Thoracic aorta (tissue), 2 donors: Measurements from ENCODE around the gene CDH22. TPM values are rescaled to one million over a fixed set of nuclear protein-coding genes. Genes with fewer than 3 reads are reported as not detected.

Experiments
- ATAC-seq: fragments of 150-250 bp; one replicate; pipeline ENCODE4 v1.8.0; 2017; ENCODE audit warnings: low read depth; ENCODE audit not compliant: insufficient number of reproducible peaks, low FRiP score
- DNase-seq: peaks from one replicate; pipeline ENCODE4 v3.0.0-alpha.2; 2020; ENCODE audit warnings: low spot score
- H3K27ac ChIP-seq, 2 donors: fragments of 200-600 bp; sonication (generic); 1 replicate in 1 of 2; 2 replicates in 1 of 2; pipeline ENCODE4 v1.5.1; 2016; ENCODE audit warnings: mild to moderate bottlenecking in 2 of 2, moderate library complexity in 2 of 2
- H3K27me3 ChIP-seq: fragments of 200-600 bp; sonication (generic); replicated peaks from 2 replicates; pipeline ENCODE4 v1.6.0; 2016; ENCODE audit warnings: mild to moderate bottlenecking; ENCODE audit not compliant: insufficient read depth
- H3K36me3 ChIP-seq: fragments of 200-600 bp; sonication (generic); one replicate; pipeline ENCODE4 v1.5.1; 2016
- H3K4me1 ChIP-seq, 2 donors: fragments of 200-600 bp; sonication (generic); 1 replicate in 1 of 2; 2 replicates in 1 of 2; pipeline versions ENCODE4 v1.5.1 to v1.6.0; 2016; ENCODE audit warnings: low read depth in 2 of 2, mild to moderate bottlenecking in 1 of 2; ENCODE audit not compliant: control insufficient read depth in 1 of 2
- H3K4me3 ChIP-seq: fragments of 200-600 bp; sonication (generic); 2 replicates; pipeline ENCODE4 v1.5.1; 2016; ENCODE audit warnings: mild to moderate bottlenecking
- H3K9me3 ChIP-seq: fragments of 200-600 bp; sonication (generic); 2 replicates; pipeline ENCODE4 v1.5.1; 2016
- CTCF ChIP-seq: fragments of 200-600 bp; sonication (generic); IDR thresholded peaks from one replicate; pipeline ENCODE4 v1.5.1; 2019; ENCODE audit warnings: antibody characterized with exemption
- total RNA-seq, 2 donors: library from RNA; depleted of rRNA; stranded (reverse); fragments of >200 nt; gene quantifications; one replicate each; pipeline versions ENCODE4 v1.1.0 to v1.2.3, GENCODE V29; 2016

Gene CDH22
- total RNA-seq, 2 donors from 2014 or later = not detected

GRCh38 chr20:46211331-46211722, 97.0 kb downstream of the CDH22 start:
- Histone ChIP-seq H3K27me3 (no peaks in the 10 kb centered on the region), H3K4me1 (peaks cover 0 to 14% of the 10 kb centered on the region in 2 donors), H3K36me3 (no peaks in the 10 kb centered on the region), H3K27ac (no peak overlapping the region), H3K4me3 (no peak overlapping the region), H3K9me3 (no peaks in the 10 kb centered on the region)
- no peak for TF ChIP-seq CTCF
- ATAC-seq = no peak
- no peak for DNase-seq

DNA sequence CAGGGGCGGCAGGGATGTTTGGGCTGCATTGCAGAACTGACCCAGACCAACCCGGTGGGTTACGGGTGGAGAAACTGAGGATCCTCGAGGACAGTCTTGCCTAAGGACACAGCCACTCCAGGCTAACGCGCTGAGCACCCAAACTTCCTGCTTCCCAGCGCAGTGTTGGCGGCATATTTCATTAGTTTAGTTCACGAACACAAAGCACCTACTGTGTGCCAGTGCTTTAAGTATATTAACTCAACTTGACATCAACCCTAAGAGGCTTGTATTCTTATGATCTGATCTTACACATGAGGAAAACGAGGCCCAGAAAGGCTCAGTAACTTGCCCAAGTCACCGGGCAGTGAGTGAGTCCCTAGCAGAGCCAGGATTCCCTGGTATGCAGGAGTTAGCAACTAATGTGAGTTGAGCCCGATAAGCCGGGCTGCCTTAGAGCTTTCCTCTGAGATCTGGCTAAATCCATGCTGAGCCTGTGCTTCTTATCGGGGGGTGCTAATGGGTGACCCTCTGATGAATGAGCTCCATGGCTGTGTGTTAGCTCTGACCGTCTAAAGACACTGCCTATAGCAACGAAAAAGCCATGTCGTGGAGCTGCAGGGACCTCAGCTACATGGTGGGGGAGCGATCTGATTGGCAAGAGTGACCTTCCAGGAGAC, 97.5 kb downstream of the CDH22 start:
- no peaks in the 10 kb centered on the region for H3K36me3 ChIP-seq
- DNase-seq (no peak), ATAC-seq (no peak)
- TF ChIP-seq CTCF = no peak
- H3K27me3 ChIP-seq = no peaks in the 10 kb centered on the region
- peaks cover 0 to 9% of the 10 kb centered on the region in 2 donors for H3K4me1 ChIP-seq
- H3K27ac ChIP-seq = no peak overlapping the region
- no peak overlapping the region for H3K4me3 ChIP-seq
- H3K9me3 ChIP-seq = no peaks in the 10 kb centered on the region

DNA sequence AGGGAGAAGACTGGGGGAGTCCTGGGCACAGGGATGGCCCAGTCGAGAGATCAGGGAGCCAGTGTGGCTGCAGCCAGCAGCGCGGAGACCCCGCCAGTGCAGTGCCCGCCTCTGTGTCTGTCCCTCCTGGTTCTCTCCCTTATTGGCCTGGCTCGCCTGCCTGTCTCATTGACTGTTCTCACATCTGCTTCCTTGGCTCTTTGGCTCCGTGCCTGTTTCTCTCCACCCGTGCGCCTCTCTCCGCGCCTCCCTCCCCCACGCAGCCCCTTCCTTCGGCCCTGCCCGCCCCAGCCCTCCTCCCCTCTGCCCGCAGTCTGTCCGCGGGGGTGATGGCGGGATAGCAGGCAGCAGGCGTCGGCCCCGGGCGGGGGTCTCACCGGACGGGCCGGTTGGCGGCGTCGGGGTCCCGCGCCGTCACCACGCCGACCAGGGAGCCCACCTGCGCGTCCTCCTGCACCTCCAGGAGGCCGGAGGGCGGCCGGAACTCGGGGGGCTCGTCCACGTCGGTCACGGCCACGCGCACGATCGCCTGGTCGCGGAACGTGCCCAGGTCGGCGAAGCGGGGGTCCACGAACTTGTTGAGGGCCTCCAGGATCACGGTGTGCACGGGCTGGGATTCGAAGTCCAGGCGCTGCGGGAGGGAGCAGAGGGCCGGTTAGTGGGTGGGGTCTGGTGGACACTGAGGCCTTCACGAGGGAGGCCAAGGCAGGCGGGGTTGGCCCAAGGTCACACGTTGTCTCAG, 98.2 kb downstream of the CDH22 start:
- TF ChIP-seq CTCF = no peak
- H3K4me3 ChIP-seq = no peak overlapping the region
- H3K27ac ChIP-seq = no peak overlapping the region
- DNase-seq = no peak
- ATAC-seq = no peak
- H3K4me1 ChIP-seq = peaks cover 0 to 5% of the 10 kb centered on the region in 2 donors
- no peaks in the 10 kb centered on the region for H3K36me3 ChIP-seq
- H3K9me3 ChIP-seq = no peaks in the 10 kb centered on the region
- H3K27me3 ChIP-seq = no peaks in the 10 kb centered on the region

DNA sequence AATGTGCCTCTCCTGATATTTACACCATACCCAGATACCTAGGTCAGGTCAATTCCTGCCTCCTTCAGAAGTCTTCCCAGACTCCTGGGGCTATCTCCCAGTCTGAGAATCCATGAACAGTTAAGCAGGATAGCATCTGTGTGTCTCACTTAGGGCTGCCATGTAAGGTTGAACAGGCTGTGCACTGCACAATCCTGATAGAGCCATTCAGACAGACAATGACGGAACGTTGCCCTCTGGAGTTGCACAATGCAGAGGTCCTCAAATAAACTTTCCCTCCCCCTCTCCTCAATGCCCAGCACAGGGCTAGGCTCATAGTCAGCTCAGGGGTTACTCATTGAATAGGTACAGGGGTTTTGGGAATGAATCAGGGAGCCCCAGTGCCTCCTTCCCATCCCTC, 100.5 kb downstream of the CDH22 start:
- ATAC-seq (no peak), DNase-seq (no peak)
- Histone ChIP-seq H3K36me3 (no peaks in the 10 kb centered on the region), H3K9me3 (no peaks in the 10 kb centered on the region), H3K27ac (no peak overlapping the region), H3K4me1 (peaks cover 0 to 5% of the 10 kb centered on the region in 2 donors), H3K27me3 (no peaks in the 10 kb centered on the region), H3K4me3 (no peak overlapping the region)
- no peak for TF ChIP-seq CTCF

DNA sequence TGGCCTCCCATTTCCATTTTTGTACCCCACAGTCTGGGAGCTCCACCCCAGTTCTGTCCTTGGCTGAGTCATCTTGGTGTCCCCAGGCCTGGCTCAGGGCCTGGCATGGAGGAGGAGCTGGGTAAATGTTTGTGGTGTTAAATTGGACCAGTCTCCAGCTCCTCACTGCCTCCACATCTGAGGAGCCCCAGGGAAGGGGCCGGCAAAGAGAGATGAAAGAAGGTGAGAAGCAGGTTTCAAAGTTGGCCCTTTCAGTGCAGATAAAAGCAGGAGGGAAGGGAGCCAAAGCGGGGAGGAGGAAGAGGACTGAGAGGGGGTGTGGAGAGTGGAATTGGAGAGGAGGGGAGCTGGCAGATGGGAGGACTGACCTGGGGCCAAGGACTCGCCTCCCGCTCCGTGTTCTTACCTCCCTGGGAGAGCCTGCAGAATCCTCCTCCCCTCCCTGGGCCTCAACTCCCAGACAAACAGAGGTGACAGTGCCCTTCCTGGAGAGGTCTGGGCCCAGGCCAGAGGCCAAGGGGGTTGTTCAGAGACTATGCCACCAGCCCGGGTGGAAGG, 101.2 kb downstream of the CDH22 start:
- TF ChIP-seq CTCF = no peak
- no peaks in the 10 kb centered on the region for H3K27me3 ChIP-seq

More for the DNA sequence above, 101.2 kb downstream of the CDH22 start:
- ATAC-seq (no peak), DNase-seq (no peak)
- no peak overlapping the region for H3K4me3 ChIP-seq
- H3K36me3 ChIP-seq = no peaks in the 10 kb centered on the region
- no peaks in the 10 kb centered on the region for H3K9me3 ChIP-seq
- H3K27ac ChIP-seq = no peak overlapping the region
- H3K4me1 ChIP-seq = peaks cover 0 to 5% of the 10 kb centered on the region in 2 donors
